CD4-positive, alpha-beta T cell treated with Interleukin-6 for 4 hours (primary cell): ENCODE data around the gene VAMP8.
"Not testable (repeated sequence)": the region's sequence is repeated elsewhere in the genome, so short reads cannot be mapped to it uniquely, and the experiment has no call there.

Source experiments
- DNase-seq: peaks from one replicate; pipeline ENCODE4 v3.0.0-alpha.2; 2020; ENCODE audit warnings: mixed read lengths

VAMP8 gene

GRCh38 chr2:85547859-85548607 lies 29.4 kb upstream of the VAMP8 start:
- DNase-seq: no peak

- DNase-seq: no peak
Measured at GRCh38 chr2:85548608-85548900, 28.8 kb upstream of the VAMP8 start.

GRCh38 chr2:85549095-85549494 lies 28.3 kb upstream of the VAMP8 start:
- no peak for DNase-seq

- DNase-seq: no peak
Measured at GRCh38 chr2:85549826-85550225, 27.6 kb upstream of the VAMP8 start.

- DNase-seq: no peak
Measured at GRCh38 chr2:85550486-85550885, 26.9 kb upstream of the VAMP8 start.

GRCh38 chr2:85551698-85552678 lies 25.4 kb upstream of the VAMP8 start:
- DNase-seq: peak; percentile 91

- no peak for DNase-seq
Measured at GRCh38 chr2:85553184-85553583, 24.2 kb upstream of the VAMP8 start.

- DNase-seq: no peak
Measured at GRCh38 chr2:85554980-85555612, 22.3 kb upstream of the VAMP8 start.

- no peak for DNase-seq
Measured at GRCh38 chr2:85557130-85557529, 20.3 kb upstream of the VAMP8 start.

- no peak for DNase-seq
Measured at GRCh38 chr2:85558160-85558559, 19.2 kb upstream of the VAMP8 start.

- not testable (repeated sequence) for DNase-seq
Measured at GRCh38 chr2:85560403-85560726, 17.0 kb upstream of the VAMP8 start.

- no peak for DNase-seq
Measured at GRCh38 chr2:85560812-85561279, 16.5 kb upstream of the VAMP8 start.

GRCh38 chr2:85561280-85562212 lies 15.8 kb upstream of the VAMP8 start, which contains the start of gene GGCX:
Gene GGCX, minus strand, starts transcription at chr2:85561493. Its CDS starts 65 bp downstream, at chr2:85561428.
- peak; percentile 96 for DNase-seq

- no peak for DNase-seq
Measured at GRCh38 chr2:85564144-85564563, 13.2 kb upstream of the VAMP8 start.

- no peak for DNase-seq
Measured at GRCh38 chr2:85566265-85566664, 11.1 kb upstream of the VAMP8 start.

- no peak for DNase-seq
Measured at GRCh38 chr2:85575739-85576138, 1.6 kb upstream of the VAMP8 start.

GRCh38 chr2:85577063-85577385 lies 362 bp upstream of the VAMP8 start:
- DNase-seq: no peak

- peak; percentile 25 for DNase-seq
Measured at GRCh38 chr2:85578243-85579180, 1.1 kb downstream of the VAMP8 start.

- DNase-seq: no peak
Measured at GRCh38 chr2:85579266-85579935, 2.0 kb downstream of the VAMP8 start.

- DNase-seq: no peak
Measured at GRCh38 chr2:85580206-85580605, 2.8 kb downstream of the VAMP8 start.

- no peak for DNase-seq
Measured at GRCh38 chr2:85582492-85582891, 5.1 kb downstream of the VAMP8 start.
